ENCODE results near the gene ASB7. TPM values are rescaled to one million over a fixed set of nuclear protein-coding genes. Genes with fewer than 3 reads are reported as not detected.

The ASB7 gene
- total RNA-seq, 2 donors from 2014 or later = 14.3 to 16.2 TPM

GRCh38 chr15:100570735-100571313 lies 31.6 kb upstream of the ASB7 start:
- Histone ChIP-seq H3K27me3 (ENCODE audit: control insufficient read depth, insufficient read depth, low read length, poor library complexity, severe bottlenecking) (no peaks in the 10 kb centered on the region), H3K27ac (ENCODE audit: low read depth, low read length) (no peak overlapping the region), H3K4me3 (ENCODE audit: low read length) (no peak overlapping the region), H3K9ac (ENCODE audit: extremely low read depth, low read length, poor library complexity, severe bottlenecking) (no peak overlapping the region), H3K36me3 (ENCODE audit: control insufficient read depth, insufficient read depth, low read length) (peaks cover 33% of the 10 kb centered on the region), H3K9me3 (ENCODE audit: control insufficient read depth, low read length) (no peaks in the 10 kb centered on the region), H3K4me1 (ENCODE audit: control insufficient read depth, insufficient read depth, low read length) (no peaks in the 10 kb centered on the region)
- peaks cover 22% of the 10 kb centered on the region for H3K36me3 Mint-ChIP-seq (ENCODE audit: low read depth)
- H3K4me1 Mint-ChIP-seq = no peaks in the 10 kb centered on the region
- no peak overlapping the region for H3K27ac Mint-ChIP-seq
- no peak overlapping the region for H3K4me3 Mint-ChIP-seq
- no peak for TF ChIP-seq CTCF (conservative IDR thresholded peaks at IDR 0.05)
- H3K9me3 Mint-ChIP-seq = no peaks in the 10 kb centered on the region
- WGBS, 2 experiments (ENCODE audit: insufficient coverage in 1 of 2, insufficient read length in 1 of 2) = 93 to 95% methylated on average over 3 to 4 of the region's 4 CpGs
- no peaks in the 10 kb centered on the region for H3K27me3 Mint-ChIP-seq (ENCODE audit: insufficient read depth)
- DNase-seq = no peak

GRCh38 chr15:100571592-100572167 lies 30.7 kb upstream of the ASB7 start:
- WGBS, 2 experiments (ENCODE audit: insufficient coverage in 1 of 2, insufficient read length in 1 of 2) = 90 to 91% methylated on average over 6 of the region's 6 CpGs
- no peak overlapping the region for H3K4me3 Mint-ChIP-seq
- H3K9me3 Mint-ChIP-seq = no peaks in the 10 kb centered on the region
- Histone ChIP-seq H3K27ac (ENCODE audit: low read depth, low read length) (no peak overlapping the region), H3K36me3 (ENCODE audit: control insufficient read depth, insufficient read depth, low read length) (peaks cover 33% of the 10 kb centered on the region), H3K4me1 (ENCODE audit: control insufficient read depth, insufficient read depth, low read length) (no peaks in the 10 kb centered on the region), H3K4me3 (ENCODE audit: low read length) (no peak overlapping the region), H3K9me3 (ENCODE audit: control insufficient read depth, low read length) (no peaks in the 10 kb centered on the region), H3K9ac (ENCODE audit: extremely low read depth, low read length, poor library complexity, severe bottlenecking) (no peak overlapping the region), H3K27me3 (ENCODE audit: control insufficient read depth, insufficient read depth, low read length, poor library complexity, severe bottlenecking) (no peaks in the 10 kb centered on the region)
- TF ChIP-seq CTCF (conservative IDR thresholded peaks at IDR 0.05) = no peak
- H3K27me3 Mint-ChIP-seq (ENCODE audit: insufficient read depth) = no peaks in the 10 kb centered on the region
- DNase-seq = no peak
- H3K36me3 Mint-ChIP-seq (ENCODE audit: low read depth) = peaks cover 24% of the 10 kb centered on the region
- H3K27ac Mint-ChIP-seq = no peak overlapping the region
- H3K4me1 Mint-ChIP-seq = no peaks in the 10 kb centered on the region

GRCh38 chr15:100572362-100572983 lies 29.9 kb upstream of the ASB7 start:
- 94% methylated on average over 3 of the region's 4 CpGs; no CpG with 5 or more reads in 1 of the 2 experiments for WGBS, 2 experiments (ENCODE audit: insufficient coverage in 1 of 2, insufficient read length in 1 of 2)
- peaks cover 33% of the 10 kb centered on the region for H3K36me3 ChIP-seq (ENCODE audit: control insufficient read depth, insufficient read depth, low read length)
- H3K9me3 Mint-ChIP-seq = peaks cover under 1% of the 10 kb centered on the region

More at GRCh38 chr15:100572362-100572983, 29.9 kb upstream of the ASB7 start:
- H3K27me3 ChIP-seq (ENCODE audit: control insufficient read depth, insufficient read depth, low read length, poor library complexity, severe bottlenecking) = no peaks in the 10 kb centered on the region
- Mint-ChIP-seq H3K4me1 (no peaks in the 10 kb centered on the region), H3K4me3 (no peak overlapping the region), H3K27me3 (ENCODE audit: insufficient read depth) (no peaks in the 10 kb centered on the region), H3K36me3 (ENCODE audit: low read depth) (peaks cover 25% of the 10 kb centered on the region), H3K27ac (no peak overlapping the region)
- no peak overlapping the region for H3K4me3 ChIP-seq (ENCODE audit: low read length)
- H3K4me1 ChIP-seq (ENCODE audit: control insufficient read depth, insufficient read depth, low read length) = no peaks in the 10 kb centered on the region
- no peaks in the 10 kb centered on the region for H3K9me3 ChIP-seq (ENCODE audit: control insufficient read depth, low read length)
- no peak overlapping the region for H3K9ac ChIP-seq (ENCODE audit: extremely low read depth, low read length, poor library complexity, severe bottlenecking)
- TF ChIP-seq CTCF (conservative IDR thresholded peaks at IDR 0.05) = peak; percentile 67
- no peak for DNase-seq
- H3K27ac ChIP-seq (ENCODE audit: low read depth, low read length) = no peak overlapping the region
